ENCODE measurements around the gene ZSCAN31. TPM values are rescaled to one million over a fixed set of nuclear protein-coding genes. Genes with fewer than 3 reads are reported as not detected.
A peak's percentile ranks its signal among the peaks of the same experiment; 100 is the strongest.
"Not testable (repeated sequence)": the region's sequence is repeated elsewhere in the genome, so short reads cannot be mapped to it uniquely, and the experiment has no call there.

Gene ZSCAN31
- total RNA-seq: 25.7 and 40.6 TPM in 2 replicates

DNA sequence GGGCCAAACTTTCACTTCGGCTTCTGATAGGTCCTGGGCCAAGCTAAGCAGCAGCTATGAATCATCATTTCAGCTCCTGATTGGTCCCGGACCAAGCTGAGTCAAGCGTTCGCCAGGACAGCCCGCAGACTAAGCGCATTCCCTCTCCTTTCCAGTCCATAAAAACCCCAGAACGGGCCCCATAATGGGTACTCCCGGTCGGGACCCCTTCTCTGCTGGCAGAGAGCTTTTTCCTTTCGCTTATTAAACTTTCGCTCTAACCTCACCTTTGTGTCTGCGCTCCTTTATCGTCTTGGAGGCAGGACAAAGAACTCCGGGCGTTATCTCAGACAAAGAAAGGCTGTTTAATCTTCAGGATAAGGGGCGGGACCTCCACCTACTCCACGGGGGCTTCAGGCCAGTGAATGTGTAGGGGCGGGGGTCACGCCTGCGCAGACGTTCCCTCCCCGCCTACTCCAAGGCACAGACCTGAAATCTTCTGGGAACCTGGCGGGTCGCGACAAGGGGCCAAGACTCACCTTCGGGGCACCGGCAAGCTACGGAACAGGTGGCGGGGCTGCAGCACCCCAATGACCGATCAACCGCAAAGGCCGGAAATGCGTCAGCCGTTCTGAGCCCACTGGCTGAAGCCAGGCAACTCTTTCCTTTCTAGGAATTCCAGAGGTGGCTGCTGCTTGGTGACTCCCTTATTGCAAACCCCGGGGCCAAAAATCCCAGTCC is at the start of gene ZSCAN31:
ZSCAN31 (minus strand) TSS at position 585 of the 720 bp plus-strand sequence. CDS start 6,465 bp downstream, outside the sequence.
- DNase-seq: peak; percentile 99

- no peak for DNase-seq
Observed at GRCh38 chr6:28384143-28384533, 48.2 kb upstream of the ZSCAN31 start.

DNA sequence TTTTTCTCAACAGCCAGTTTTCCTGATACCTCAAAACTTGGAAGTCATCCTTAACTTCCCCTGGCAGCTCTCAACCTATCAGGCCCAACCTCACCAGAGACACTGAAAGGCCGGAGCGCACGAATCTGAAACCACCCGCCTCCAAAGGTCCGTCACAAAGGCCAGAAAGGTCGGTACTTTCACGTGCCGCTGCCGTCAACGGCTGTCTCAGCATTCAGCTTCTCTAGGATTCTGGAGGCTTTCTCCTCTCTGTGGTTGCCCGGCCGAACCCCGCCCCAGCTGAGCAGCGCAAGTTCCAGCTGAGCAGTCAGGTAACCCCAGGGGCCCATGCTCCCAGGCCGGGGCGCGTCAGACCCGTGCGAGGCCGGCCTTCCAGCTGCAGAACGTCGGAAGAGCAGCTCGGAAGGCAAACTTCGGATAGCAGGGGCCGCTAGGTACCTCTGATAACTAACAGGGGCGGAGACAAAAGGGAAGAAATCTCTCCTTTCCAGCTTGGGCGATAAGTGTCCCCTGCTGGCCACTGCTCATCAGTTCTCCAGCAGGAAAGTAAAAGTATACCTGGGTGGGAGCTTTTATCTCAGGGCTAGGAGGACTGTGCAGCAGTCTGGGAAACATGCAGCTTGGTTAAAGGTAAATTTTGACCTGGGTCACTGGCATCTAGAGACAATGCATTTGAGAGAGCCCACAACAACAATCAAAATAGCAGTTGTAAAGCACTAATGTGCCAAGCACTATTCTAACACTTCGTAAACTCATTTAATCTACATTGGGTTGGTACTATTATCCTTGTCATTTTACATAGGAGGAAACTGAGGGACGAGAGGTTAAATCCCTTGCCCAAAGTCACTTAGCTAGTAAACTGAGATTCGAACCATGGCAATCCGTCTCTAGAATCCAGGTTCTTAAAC is 47.5 kb upstream of the ZSCAN31 start:
- peak; percentile 94 for DNase-seq

DNA sequence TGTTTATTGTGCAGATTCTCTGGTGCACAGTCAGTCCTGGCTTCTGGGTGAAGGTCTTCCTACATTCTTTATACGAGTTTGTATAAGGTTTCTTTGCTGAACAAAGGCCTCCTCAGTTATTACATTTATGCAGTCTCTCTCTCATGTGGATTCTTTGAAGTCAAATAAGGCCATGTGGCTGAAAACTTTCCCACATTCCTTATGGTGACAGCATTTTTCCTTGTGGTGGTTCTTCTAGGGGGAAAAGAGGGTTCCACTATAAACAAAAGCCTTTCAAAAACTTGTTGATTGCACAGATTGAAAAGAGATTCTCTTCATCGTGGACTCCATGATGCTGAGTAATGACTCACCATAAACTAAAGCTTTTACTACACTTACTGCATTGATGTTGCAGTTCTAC is 44.4 kb upstream of the ZSCAN31 start:
- DNase-seq: no peak

DNA sequence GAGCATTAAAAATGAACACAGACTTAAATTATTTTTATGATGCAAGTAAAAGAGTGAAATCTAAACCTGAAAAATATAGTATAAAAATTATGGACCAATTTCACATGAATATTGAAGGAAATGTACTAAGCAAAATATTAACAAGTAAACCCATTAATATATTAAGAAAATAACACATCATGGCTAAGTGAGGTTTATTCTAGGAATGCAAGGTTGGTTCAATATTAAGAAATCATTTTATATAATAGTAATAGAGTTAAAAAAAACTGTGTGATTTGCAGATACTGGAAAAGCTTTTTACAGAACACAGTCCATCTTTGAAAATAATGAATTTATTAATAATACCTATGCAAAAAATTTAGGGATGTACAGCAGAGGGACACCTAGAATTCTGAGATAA is 42.7 kb upstream of the ZSCAN31 start:
- DNase-seq: no peak

DNA sequence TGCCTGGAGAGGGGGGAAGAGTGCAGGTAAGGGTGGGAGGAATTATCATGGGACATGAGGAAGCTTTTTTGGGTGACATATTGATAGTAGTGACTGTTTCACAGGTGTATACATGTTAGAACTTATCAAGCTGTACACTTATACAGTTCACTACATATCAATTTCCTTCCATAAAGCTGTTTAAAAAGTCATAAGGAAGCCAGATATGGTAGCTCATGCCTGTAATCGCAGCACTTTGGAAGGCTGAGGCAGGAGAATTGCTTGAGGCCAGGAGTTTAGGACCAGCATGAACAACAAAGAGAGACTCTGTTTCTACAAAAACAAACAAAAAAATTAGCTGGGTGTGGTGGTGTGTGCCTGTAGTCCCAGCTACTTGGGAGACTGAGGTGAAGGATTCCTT is 41.9 kb upstream of the ZSCAN31 start:
- no peak for DNase-seq

DNA sequence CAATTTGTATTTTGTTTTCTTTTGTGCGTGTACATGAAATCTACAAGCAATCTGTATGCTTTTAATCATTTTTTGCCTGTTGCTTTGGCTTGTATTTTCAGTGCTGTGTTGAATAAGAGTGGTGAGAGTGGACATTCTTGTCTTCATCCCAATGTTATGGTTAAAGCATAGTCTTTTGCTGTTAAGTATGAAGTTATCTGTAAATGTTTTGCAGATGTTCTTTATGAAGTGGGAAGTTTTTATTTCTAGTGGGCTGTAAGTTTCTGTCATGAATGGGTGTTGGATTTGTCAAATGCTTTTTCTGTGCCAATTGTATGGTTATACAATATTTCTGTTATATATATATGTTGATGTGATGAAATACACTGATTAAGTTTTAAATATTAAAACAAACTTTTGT is 38.0 kb upstream of the ZSCAN31 start:
- no peak for DNase-seq

GRCh38 chr6:28371706-28372451 is 35.9 kb upstream of the ZSCAN31 start:
- no peak for DNase-seq

GRCh38 chr6:28371280-28371679 is 35.3 kb upstream of the ZSCAN31 start:
- DNase-seq: no peak

DNA sequence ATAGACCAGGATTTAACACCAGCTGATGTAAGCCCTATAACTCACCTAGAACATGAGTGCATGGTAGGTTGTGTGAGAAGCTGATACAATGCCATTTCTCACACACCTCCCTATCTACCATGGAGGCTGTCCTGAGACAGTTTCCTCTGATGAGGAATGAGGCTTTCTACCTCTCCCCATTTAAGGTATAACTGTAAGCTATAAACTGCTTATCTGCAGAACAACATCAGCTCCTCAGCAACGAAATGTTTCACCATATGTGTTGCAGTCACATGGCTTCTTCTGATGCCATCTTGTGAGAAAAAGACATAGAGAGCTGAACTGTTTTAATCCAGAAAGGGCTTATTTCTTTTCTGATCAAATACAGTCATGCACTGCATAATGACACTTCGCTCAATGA is 34.5 kb upstream of the ZSCAN31 start:
- DNase-seq: no peak

DNA sequence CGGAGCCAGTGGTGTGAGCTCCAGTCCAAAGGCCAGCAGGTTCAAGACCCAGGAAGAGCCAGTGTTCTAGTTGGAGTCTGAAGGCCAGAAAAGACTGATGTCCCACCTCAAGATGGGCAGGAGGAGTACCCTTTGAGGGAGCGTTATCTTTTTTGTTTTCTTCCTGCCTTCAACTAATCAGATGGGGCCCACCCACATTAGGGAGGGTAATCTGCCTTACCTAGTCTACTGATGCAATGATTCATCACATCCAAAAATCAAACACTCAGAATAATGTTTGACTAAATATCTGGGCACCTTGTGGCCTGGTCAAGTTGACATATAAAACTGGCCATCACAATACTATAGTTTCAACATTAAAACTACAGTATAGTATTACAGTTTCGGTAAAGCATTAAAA is 33.5 kb upstream of the ZSCAN31 start:
- no peak for DNase-seq

DNA sequence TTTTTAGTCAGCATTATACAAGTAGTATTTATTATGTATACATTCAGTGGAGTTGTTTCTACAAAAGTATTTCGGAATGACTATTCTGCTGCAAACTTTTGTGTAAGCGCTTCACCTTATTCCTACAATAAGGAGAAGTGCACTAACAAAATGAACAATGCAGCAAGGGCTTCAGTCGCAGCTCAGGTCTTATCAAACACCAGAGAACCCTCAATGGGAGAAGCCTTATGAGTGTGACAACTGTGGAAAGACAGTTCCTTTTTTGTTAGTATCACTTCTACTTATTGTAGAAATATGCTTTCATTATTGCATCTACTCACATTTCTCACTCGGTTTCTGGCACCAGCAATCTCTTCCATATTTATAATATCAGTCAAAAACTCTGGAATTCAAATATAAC is 32.6 kb upstream of the ZSCAN31 start:
- no peak for DNase-seq

DNA sequence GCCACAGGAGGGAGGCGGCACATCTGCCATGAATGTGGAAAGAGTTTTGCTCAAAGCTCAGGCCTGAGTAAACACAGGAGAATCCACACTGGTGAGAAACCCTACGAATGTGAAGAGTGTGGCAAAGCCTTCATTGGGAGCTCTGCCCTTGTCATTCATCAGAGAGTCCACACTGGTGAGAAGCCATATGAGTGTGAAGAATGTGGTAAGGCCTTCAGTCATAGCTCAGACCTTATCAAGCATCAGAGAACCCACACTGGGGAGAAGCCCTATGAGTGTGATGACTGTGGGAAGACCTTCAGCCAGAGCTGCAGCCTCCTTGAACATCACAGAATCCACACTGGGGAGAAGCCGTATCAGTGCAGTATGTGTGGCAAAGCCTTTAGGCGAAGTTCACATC is 29.6 kb upstream of the ZSCAN31 start:
- DNase-seq: not testable (repeated sequence)

DNA sequence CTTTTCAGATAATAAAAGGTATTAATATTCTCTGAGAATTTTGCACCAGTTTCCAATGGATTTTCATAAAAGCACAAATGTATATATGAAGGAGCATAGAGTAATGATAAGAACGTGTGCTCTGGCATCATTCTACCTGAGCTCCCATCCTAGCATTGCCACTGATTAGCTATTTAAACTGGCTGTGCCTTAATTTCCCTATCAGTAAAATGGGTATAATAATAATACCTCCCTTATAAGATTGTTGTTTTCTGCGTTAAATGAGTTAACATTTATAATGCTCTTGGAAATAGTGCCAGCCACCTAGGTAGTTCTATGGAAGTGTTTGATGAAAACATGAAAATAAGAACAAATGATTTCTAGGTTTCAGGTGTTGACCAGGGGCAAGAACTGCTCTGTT is 25.0 kb upstream of the ZSCAN31 start:
- no peak for DNase-seq

DNA sequence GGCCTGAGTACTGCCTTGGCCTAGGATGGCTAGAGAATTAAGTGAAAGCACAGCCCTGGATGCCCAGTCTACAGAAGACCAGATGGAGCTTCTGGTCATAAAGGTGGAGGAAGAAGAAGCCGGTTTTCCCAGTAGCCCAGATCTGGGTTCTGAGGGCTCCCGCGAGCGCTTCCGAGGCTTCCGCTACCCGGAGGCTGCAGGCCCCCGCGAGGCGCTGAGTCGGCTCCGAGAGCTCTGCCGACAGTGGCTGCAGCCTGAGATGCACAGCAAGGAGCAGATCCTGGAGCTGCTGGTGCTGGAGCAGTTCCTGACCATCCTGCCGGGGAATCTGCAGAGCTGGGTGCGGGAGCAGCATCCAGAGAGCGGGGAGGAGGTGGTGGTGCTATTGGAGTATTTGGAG is 23.6 kb upstream of the ZSCAN31 start:
- not testable (repeated sequence) for DNase-seq

GRCh38 chr6:28357036-28357435 is 21.1 kb upstream of the ZSCAN31 start:
- peak; percentile 82 for DNase-seq

DNA sequence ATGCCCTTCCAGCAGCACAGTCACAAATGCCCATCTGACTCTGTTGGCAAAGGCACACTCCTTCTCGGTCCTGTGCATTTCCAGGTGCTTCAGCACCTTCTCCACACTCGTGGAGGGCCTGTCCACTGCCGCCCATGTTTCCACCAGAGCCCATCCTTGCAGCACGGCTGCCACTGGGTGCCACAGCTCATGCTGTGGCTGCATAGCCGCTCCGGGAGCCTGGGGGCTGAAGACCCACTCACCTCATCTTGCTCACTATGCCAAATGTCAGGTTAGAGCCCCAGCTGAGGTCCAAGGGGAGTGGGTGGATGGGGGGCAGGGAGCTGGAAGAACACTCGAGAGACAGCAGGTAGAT is 20.7 kb upstream of the ZSCAN31 start:
- no peak for DNase-seq

DNA sequence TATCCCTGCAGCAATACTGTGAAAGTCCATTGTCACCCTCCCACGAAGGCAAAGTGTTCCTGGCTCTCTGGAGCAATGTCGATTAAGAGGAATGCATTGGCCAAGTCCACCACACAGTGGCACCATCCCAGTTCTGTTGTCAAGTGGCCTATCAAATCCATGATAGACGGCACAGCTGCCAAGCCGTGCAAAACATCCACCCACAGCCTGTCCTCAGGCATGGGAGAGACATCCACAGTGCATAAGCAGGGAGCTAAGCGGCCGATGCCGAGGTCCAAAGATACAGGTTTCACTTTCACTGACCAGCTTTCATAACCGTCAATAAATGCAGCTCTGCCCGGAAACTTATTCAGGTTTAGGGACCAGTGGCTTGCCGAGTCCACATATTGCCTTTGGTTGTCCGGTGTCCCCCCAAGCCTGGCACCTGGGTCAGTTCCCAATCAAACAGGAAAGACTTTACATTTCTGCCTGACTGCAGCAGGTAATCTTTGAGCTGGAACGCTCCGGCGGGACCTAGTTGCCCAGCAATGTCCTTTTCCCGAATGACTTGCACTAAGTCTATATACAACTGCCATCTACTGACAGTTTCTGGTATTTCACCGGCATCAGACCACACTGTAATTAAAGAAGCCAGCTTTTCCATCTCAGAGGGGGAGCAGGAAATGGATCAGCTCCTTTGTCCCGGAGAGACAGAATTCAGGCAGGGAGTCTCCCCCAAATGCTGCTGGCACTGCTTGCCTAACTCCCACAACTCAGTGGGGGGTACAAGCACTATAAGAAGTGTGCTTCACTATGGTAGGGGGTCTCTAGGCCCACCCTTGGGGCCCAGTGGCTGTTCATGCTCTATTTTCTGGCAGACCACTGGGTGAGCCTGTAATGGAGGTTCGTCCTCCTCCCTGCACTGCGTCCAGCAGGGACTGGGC is 20.1 kb upstream of the ZSCAN31 start:
- DNase-seq: peak; percentile 96

GRCh38 chr6:28354688-28355554 is 19.0 kb upstream of the ZSCAN31 start:
- no peak for DNase-seq

DNA sequence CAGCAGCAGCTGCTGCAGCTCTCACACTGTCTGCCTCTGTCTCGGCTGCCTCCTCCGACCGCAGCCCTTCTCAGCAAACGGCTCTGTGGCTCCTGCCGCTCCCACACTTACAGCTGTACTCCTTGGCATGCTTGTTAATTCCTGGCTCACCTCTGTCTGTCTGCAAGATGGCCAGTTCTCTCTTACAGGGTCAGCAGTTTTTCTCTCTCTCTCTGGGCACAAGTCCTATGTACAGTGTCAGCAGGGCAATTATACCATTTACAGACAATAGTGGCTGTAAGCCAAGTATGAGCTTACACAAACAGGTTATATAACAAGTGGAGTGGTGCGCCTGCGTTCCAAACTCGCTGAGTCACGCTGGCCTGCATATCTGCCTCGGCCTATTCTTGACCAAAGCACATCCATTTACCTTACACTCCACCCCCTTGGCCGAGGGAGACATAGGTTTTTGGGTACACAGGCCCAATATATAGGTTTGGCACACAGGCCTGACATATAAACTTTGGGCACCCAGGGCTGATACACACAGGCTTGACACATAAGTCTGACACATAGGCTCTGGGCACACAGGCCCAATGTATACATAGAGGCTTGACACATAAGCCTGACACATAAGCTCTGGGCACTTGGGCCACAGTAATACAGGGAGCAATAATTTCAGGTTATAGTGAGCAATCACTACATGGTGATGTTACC is 18.2 kb upstream of the ZSCAN31 start:
- peak; percentile 94 for DNase-seq

DNA sequence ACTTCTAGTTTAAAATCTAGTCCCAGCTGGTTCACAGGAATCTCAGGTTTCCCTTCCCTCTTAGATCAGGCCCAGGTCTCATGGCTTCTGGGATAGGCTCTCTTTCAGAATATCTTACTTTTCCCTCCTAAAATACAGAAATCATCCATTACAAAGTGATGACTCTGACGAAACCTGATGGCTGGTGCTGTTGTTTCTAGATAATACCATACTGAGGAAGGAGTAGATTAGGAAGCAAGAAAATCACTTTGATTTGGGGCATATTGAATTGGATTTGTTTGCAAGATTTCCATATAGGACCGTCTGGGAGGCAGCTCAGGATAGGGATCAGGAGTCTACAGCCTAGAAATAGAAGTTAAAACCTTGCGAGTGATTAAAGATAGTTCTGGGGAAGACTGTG is 17.4 kb upstream of the ZSCAN31 start:
- DNase-seq: no peak
